NCI-H2081 treated with DMSO at 0.1 percent for 48 hours (cell line): ENCODE data around the gene CALCR.
"Not testable (repeated sequence)": the region's sequence is repeated elsewhere in the genome, so short reads cannot be mapped to it uniquely, and the experiment has no call there.

ENCODE experiments used
- DNase-seq: peaks from one replicate; lab custom pipeline; 2025; lab: John Stamatoyannopoulos, UW

CALCR gene

DNA sequence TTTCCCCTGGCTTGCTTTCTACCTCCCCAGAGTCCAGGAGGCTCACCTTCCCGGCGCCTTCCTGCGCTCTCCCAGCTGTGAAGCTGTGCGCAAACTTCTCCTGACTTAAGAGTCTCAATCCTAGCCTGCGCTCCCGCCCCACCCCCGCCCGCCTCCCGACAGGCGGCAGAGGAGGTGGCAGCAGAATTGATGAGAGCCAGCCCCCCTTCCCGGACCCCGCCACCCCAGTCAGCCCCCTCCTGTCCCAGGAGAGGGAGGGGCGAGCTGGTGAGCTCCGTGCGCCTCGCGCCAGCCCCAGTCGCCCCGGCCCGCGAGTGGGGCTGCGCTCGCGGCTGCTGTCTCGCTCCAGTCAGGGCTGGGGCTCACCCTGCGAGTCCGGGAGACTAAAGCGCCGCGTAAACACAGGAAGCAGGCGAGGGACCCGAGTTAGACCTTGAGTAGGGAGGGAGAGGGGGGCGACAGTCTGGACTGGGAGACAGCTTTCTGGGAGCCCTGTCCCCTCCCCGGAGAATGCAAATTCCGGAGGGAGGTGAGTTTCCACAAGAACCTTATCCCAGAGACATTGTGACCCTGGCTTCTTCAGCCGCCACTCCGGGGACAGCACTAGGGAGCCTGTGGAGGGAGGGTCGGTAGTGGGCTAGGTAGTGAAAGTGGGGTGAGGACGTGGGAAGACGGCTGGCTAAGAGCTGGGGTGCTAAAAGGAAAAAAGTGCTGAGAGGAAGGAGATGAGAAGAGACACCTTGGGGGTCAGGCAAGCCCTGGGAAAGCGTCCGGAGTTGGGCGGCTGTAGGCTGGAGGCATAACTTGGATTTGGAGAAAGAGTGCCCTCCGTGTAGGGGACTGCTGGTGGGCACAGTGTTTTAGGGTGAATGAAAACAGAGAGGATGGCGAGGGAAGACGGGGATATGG, at the start of gene CALCR:
TSS of gene CALCR (minus strand) at position 79 of the 909 bp plus-strand sequence. CDS start 87,743 bp downstream, outside the sequence.
- no peak for DNase-seq

DNA sequence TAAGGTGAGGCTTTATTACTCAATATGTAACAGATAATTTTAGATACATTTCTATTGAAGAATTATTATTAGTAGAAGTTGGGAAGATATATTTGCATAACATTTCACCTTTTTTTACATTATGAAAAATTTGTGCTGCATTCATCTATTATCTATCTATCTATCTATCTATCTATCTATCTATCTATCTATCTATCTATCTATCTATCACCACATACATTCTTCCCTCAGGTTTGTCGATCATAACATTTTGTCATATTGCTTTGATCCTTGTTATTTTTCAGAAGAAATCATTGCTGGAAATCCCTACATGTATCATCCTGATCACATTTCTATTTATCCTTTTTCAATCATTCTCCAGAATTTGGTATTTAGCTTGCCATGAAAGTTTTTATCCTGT, 49.3 kb upstream of the CALCR start:
- DNase-seq: no peak

DNA sequence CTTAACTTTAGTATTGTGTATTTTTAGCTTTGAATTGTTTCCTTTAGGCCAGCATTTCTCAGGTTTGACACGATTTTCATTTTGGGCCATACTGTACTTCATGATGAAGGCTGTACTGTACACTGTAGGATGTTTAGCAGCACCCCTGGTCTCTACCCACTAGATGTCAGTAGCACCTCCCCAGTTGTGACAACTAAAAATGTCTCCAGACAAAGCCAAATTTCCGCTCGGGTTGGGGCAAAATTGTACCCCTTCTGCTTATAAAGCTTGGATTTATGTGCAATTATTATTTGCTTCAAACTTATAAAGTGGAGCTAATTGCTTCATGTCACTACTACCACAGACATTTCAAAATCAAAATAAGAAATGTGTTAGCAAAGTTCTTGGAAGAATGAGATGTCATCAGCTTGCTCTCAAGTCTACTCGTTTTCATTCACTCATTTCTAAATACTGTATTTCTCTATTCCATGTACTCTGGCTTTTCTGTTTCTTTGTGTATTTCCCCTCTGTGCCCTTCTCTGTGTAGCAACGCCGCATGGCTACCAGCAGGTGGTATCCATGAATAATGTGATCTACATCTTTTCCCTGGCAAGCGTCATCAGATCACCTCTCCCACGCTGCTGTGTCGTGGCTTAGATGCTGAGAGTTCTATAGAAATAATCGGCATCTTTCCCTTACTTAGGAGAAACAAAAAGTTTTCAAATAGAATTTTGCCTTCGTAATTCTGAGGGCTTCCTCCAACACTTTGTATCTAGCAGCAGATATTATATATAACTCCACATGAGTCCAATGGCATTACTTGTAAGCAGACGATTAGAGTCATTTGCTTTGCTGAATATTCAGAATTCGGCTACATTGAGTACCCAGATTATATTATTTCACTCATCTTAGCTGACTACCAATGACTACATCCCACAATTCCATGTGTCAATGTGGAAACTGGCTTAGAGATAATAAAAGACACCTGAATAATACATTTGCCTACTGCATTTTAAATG, 47.8 kb upstream of the CALCR start:
- peak; percentile 53 for DNase-seq

DNA sequence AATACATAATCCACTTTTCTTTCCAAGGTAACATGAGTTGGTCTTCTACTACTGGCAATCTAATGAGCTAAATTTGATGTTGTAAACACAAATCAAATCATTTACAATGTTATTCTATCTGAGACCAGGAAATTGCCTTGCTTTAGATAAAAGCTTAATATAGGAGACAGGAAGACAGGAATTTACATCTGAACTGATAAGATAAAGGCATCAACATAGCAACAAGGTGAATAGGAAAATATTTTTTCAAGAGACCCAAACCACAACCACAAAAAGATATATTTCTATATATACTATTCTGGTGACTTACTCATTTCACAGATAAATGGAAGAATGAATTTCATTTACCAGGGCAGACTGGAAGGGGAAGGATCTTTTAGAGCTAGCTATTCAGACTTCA, 46.3 kb upstream of the CALCR start:
- no peak for DNase-seq

DNA sequence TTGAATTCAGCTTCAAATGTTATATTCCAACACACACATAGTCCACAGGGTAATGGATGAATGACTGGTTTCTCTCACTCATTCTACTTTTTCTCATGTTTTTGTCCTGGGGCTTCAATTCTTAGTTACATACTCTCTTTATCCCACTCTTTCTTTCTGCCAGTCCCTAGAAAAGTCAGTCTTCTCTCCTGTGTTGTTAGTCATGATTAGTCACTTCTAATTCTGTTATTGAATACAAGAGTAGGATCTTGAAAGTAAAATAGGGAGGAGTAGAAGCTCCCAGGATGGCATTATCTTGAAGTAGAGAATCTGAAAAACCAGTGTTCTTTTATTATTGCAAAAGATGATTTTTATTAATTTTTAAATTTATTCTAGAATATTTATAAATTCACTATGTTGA, 45.5 kb upstream of the CALCR start:
- no peak for DNase-seq

DNA sequence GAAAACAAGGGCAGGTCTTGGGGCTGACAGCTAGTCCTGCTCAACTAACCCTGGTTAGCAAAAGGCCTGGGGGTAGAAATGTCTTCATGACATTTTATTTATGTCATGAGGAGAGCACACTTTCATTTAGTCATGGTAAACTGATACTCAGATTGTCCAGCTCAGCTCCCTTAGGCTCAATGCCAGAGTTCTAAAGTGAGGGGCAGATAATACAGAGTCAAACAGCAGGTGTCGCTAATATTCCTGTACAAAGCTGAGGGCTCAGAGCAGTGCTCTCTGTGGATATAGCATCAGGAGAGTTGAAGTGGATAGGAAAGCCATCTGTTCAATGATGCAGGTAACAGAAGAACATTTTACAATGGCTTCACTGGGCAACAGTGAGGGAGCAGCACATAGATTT, 26.8 kb upstream of the CALCR start:
- DNase-seq: no peak

DNA sequence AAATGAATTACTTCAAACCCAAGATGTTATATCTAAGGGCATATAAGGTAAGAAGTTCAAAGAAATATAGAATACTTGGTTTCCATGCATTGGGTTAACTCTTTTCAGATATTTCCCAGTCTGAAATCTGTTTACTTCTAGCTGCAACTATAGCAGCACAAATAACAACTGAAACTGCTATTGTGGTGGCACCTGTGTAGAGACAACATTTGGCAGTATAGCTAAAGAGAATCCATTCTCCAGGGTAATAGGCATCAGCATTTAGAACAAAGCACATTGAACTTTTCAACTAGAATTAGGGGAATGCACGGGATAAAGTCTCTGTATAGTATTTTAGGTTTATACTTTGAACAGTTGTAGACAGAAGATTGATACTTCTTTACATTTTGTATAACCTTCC, 19.7 kb upstream of the CALCR start:
- DNase-seq: no peak

DNA sequence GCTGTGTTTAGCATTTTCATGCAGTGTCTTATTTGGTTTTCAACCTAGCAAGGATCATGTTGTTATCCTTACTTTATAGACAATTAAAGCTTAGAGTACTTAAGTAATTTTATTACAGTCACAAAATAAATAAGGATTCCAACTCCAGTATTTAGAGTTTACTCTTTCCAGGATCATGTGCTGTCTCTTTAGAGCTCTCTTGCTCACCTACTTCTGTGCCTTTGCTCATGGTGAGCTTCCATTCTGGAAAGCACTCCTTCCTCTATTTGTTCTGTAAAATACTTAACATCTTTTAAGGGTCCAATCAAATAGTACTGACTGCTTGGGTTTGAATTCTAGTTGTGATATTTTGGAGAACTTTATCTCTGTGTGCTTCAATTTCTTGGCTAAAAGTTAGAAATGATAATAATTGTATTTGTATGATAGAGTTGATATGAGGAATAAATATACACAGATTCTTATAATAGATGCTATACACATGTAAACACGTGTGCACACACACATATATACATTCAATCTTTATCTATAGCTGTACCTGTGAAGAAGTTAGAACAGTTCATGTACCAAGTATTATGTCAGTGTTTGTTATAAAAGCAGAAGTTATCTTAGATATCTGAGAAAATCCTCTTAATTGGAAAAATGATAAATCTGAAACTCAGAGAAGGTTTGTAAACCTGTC, 18.2 kb upstream of the CALCR start:
- DNase-seq: no peak

DNA sequence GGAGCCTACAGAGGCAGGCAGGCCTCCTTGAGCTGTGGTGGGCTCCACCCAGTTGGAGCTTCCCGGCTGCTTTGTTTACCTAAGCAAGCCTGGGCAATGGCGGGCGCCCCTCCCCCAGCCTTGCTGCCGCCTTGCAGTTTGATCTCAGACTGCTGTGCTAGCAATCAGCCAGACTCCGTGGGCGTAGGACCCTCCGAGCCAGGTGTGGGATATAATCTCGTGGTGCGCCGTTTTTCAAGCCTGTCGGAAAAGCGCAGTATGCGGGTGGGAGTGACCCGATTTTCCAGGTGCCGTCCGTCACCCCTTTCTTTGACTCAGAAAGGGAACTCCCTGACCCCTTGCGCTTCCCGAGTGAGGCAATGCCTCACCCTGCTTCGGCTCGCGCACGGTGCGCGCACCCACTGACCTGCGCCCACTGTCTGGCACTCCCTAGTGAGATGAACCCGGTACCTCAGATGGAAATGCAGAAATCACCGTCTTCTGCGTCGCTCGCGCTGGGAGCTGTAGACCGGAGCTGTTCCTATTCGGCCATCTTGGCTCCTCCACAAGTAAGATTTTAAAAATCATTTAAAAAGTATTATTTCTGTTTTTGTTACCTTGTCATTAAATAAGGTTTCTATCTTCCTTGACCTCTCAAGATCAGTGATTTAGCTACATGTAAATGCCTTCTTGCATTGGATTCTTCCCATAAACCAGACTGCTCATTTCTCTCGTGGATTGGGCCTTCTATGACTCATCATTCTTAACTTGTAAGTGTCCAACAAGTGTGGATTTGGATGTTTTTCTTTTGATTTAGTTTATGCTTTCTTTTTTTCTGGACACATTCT, 16.9 kb upstream of the CALCR start:
- DNase-seq: not testable (repeated sequence)

DNA sequence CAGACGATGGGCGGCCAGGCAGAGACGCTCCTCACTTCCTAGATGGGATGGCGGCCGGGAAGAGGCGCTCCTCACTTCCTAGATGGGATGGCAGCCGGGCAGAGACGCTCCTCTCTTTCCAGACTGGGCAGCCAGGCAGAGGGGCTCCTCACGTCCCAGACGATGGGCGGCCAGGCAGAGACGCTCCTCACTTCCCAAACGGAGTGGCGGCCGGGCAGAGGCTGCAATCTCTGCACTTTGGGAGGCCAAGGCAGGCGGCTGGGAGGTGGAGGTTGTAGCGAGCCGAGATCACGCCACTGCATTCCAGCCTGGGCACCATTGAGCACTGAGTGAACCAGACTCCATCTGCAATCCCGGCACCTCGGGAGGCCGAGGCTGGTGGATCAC, 11.9 kb upstream of the CALCR start:
- not testable (repeated sequence) for DNase-seq

DNA sequence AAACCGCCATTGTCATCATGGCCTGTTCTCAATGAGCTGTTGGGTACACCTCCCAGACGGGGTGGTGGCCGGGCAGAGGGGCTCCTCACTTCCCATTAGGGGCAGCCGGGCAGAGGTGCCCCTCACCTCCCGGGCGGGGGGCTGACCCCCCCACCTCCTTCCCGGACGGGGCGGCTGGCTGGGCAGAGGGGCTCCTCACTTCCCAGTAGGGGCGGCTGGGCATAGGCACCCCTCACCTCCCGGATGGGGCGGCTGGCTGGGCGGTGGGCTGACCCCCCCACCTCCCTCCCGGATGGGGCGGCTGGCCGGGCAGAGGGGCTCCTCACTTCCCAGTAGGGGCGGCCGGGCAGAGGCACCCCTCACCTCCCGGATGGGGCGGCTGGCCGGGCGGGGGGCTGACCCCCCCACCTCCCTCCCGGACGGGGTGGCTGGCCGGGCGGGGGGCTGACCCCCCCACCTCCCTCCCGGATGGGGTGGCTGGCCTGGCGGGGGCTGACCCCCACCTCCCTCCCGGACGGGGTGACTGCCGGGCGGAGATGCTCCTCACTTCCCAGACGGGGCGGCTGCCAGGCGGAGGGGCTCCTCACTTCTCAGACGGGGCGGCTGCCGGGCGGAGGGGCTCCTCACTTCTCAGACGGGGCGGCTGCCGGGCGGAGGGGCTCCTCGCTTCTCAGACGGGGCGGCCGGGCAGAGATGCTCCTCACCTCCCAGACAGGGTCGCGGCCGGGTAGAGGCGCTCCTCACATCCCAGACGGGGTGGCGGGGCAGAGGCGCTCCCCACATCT, 11.4 kb upstream of the CALCR start:
- not testable (repeated sequence) for DNase-seq

DNA sequence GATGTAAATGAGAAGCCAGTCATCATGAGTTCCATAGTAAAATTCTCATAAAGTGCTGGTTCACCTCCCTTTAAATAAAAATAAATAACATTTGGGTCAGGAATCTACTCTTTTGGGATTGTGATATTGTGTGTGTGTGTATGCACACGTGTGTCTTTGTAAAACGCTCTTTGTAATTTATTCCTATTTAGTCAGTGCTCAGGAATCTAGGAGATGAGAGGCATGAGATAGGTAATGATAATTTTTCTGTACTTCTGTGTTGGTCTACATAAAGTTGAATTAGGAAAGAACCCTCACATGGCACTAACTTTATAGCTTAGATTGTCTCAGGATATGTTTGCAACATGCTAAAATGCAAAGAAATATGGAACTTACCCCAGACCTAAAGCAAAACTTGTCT, 4.9 kb upstream of the CALCR start:
- DNase-seq: no peak

DNA sequence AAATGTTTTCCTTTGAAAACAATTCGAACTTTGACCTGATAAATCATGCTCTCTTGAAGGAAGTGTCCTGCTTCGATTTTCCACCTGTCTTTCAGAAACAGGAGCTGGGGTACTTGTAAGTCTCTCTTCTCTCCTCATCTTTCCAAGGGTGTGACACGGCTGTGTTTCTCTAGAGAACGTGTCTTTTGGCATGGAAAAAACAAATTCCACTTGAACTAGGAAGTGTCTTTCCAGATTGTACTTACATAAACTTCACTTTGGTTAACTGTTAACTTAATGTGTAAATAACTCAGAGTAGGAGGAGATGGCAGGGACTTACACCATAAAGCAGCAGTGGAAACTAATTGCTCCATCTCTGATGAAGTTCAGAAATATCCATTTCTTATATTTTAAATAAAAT, 4.2 kb upstream of the CALCR start:
- no peak for DNase-seq

DNA sequence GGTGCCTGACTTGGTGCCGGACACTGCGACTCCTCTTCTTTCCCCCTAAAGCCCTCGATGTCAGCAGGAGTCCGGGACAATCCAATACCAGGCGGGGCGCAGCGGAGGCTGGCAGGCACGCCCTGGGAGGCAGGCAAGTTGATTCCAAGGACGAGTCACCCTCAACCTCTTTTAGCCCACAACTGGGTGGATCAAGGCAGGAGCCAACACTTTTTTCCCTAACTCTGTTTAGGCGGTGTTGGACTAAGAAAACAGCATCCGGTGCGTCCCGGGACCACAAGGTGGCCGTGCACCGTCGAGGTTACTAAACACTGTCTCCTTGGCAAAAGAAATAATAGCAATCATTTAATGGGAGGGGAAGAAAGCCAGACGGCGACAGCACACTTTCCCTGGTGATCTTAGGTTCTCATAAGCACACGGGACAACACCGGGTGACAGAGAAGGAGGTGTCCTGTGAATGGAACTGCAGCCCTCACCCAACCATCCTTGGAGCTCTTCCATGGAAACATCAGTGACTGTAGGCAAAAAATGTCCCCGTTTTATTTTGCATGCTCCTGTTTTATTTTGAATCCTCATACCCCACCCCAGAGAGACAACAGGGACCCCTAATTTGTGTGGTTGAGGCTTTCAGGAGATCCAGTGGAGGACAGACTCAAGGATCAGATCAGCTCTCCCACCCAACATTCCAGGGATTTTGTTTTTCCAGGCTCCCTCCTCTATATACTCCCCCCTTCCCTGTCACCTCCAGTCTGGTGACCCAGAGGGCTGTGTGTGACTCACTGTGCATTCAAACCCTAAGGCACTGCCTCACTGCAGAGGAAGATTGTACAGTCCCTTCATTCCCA, 1.3 kb upstream of the CALCR start:
- DNase-seq: no peak

DNA sequence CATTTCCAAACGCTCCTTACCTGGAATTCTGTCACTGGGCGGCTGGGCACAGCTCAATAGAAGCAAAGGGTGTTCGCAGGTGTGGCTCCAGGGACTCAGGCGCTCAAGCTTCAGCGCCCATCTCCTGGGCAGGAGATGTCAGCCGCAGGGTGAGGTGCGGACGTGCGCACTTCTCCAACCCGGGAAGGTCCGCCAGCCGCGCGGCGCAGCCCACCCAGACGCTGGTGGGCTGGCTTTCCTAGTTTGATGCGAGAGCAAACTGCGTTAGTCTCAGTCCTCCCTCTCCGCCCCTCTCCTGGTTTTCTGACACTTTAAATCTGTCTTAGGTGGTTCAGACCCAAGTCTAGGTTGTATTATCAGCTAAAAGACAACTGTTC, 267 bp downstream of the CALCR start:
- DNase-seq: no peak

DNA sequence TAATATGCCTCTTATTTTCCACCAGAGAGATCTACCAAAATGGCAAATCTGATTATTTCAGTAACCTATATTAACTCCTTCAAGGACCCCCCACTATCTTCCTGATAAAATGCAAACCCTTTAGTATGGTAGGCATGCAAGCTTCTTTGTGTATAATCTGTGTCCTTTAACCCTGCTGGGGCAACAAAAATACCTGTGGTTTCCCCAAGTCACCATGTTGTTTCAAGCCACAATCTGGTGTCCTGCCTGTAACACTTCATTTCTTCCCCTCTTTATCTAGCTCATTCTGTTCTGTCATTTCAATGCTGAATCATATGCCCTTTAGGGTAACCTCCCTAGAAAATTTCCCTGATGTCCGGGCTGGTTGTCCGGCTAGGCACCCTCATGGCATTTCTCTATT, 5.3 kb downstream of the CALCR start:
- DNase-seq: no peak

DNA sequence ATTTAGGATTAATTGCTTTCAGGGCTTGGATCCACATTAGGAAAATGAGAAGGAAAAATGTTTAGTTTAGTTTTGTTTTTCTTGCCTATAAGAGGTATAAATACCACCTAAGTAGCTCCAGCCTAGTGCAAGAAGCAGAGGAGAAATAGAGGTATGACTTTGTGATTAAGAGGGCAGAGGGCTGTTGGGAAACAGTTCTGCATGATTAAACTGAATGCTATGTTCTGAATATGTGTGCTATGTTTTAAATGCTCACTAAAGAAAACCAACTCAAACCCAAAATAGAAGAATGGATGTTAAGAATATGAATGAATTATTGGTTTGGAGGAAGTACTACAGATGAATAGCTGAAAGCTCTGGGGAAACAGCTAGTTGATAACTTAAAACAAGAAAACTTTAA, 7.6 kb downstream of the CALCR start:
- no peak for DNase-seq

DNA sequence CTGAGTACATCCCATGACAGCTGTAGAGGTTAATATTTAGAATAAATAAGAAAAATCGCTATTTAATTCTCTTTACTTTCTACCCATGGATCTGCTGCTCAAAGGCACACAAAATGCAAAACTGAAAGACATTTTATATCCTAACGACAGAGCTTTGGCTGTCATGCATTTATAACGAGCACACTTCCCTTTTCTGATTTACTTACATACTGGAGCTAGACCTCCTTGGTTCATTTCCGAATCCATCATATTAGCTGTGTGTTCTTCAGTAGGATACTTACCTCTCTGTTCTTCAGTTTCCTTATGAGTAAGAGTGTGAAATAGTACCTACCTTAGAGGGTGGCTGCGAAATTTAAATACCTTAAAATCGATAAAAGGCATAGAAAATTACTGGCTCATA, 10.9 kb downstream of the CALCR start:
- no peak for DNase-seq

DNA sequence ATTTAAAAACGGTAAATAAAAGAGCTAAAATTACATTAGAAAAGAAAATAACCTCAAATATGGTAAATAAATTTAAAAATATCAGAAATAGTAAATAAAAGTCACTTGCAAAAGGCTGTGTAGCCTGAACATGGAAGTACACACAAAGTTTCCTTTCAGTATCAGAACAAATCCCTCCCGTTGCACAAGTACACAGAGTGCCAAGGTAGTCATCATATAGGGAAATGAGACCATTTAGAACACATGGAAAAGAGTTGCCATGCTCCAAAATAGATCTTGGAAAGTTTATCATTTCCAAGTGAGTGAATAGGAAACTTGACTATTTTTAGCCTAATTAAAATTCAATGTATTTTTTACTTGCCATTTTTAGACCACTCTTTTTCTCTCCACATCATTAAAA, 11.6 kb downstream of the CALCR start:
- no peak for DNase-seq

DNA sequence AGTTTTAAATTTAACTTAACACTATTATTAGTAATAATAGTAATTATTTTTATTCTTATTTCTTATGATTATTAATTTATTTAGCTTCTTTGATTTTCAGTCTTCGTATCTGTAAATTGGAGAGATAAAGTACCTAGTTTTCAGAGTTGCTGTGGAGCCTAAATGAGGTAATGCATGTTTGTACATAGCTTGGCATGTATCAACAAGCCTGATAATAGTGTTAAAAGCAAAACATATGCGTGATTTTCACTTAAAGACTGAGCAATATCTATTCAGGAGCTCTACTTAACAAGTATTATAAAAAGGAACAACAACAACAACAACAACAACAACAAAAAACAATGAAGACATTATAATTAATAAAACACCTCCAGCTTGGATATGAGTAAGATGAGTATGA, 12.4 kb downstream of the CALCR start:
- no peak for DNase-seq
